Endothelial cell of umbilical vein (primary cell): ENCODE measurements around the gene CCDC85A. TPM values are rescaled to one million over a fixed set of nuclear protein-coding genes. Genes with fewer than 3 reads are reported as not detected.

Experiments used
- BruUV-seq: library from RNA; stranded (reverse); fragments of 400-500 nt; replicated peaks from 2 replicates; lab custom pipeline; 2021; lab: Mats Ljungman, UMichigan
- CTCF ChIA-PET: fragments of 300-600, 350-600 bp; sonication (Branson Sonifier 250); formaldehyde crosslinking; loops from one replicate; lab custom pipeline; 2021; ENCODE audit warnings: antibody characterized with exemption, inconsistent platforms; lab: Charles Lee
- POLR2A ChIA-PET: fragments of 300-600, 350-600 bp; sonication (Branson Sonifier 250); formaldehyde crosslinking; loops from one replicate; lab custom pipeline; 2021; ENCODE audit warnings: antibody characterized with exemption, inconsistent platforms; lab: Charles Lee
- DNase-seq: peaks from one replicate; pipeline ENCODE4 v3.0.0-alpha.2; 2011; ENCODE audit warnings: low read depth, low spot score
- FAIRE-seq: peaks from 2 replicates; lab custom pipeline; 2011; peaks lifted over from hg19 to GRCh38; lab: Jason Lieb, UNC
- H2AFZ ChIP-seq: 2 replicates; pipeline ENCODE4 v1.6.0; 2012; ENCODE audit warnings: low read depth, low read length, control low read depth, inconsistent platforms
- H3K27ac ChIP-seq: 2 replicates; pipeline ENCODE4 v1.5.1; 2011; ENCODE audit warnings: low read depth, mild to moderate bottlenecking, control low read depth, low read length, moderate library complexity; ENCODE audit not compliant: insufficient read depth
- H3K27me3 ChIP-seq, 2 experiments: 2 replicates each; pipeline versions ENCODE4 v1.6.0 to v1.6.1; 2011; ENCODE audit warnings: low read length in 2 of 2, mixed read lengths in 1 of 2; ENCODE audit not compliant: control insufficient read depth in 2 of 2, insufficient read depth in 2 of 2
- H3K36me3 ChIP-seq, 2 experiments: 2 replicates in 1 of 2; 3 replicates in 1 of 2; pipeline ENCODE4 v1.5.1; 2011; ENCODE audit warnings: low read length in 2 of 2, mild to moderate bottlenecking in 1 of 2, moderate library complexity in 1 of 2; ENCODE audit not compliant: control insufficient read depth in 2 of 2, insufficient read depth in 2 of 2; ENCODE audit errors: extremely low read depth in 1 of 2
- H3K4me1 ChIP-seq: 3 replicates; pipeline ENCODE4 v1.5.1; 2011; ENCODE audit warnings: mild to moderate bottlenecking, low read length; ENCODE audit not compliant: control insufficient read depth, insufficient read depth; ENCODE audit errors: extremely low read depth
- H3K4me2 ChIP-seq: 2 replicates; pipeline ENCODE4 v1.6.1; 2011; ENCODE audit warnings: low read length, control low read depth, mixed read lengths; ENCODE audit not compliant: insufficient read depth
- H3K4me3 ChIP-seq, 3 experiments: fragments of 200-600 bp in 1 of 3; sonication (generic), shearing (Covaris generic) in 1 of 3; replicated peaks in 1 of 3; 2 replicates each; pipeline ENCODE4 v1.5.1; 2011 to 2016; ENCODE audit warnings: control low read depth in 3 of 3, low read length in 3 of 3, mild to moderate bottlenecking in 2 of 3, inconsistent platforms in 1 of 3, low read depth in 1 of 3, moderate library complexity in 1 of 3; ENCODE audit not compliant: insufficient read depth in 1 of 3
- H3K79me2 ChIP-seq: 2 replicates; pipeline ENCODE4 v1.6.0; 2012; ENCODE audit warnings: low read length, inconsistent platforms; ENCODE audit not compliant: control insufficient read depth, insufficient read depth
- H3K9ac ChIP-seq: replicated peaks from 2 replicates; pipeline ENCODE3; 2011; ENCODE audit warnings: low read length, control low read depth; ENCODE audit not compliant: insufficient read depth; ENCODE audit errors: extremely low read depth
- H3K9me1 ChIP-seq: replicated peaks from 3 replicates; pipeline ENCODE4 v1.6.0; 2011; ENCODE audit warnings: mild to moderate bottlenecking, low read length; ENCODE audit not compliant: control insufficient read depth, insufficient read depth; ENCODE audit errors: extremely low read depth
- H3K9me3 ChIP-seq: replicated peaks from 2 replicates; pipeline ENCODE4 v1.5.1; 2012; ENCODE audit warnings: low read length, inconsistent platforms; ENCODE audit not compliant: control insufficient read depth, insufficient read depth
- H4K20me1 ChIP-seq: replicated peaks from 2 replicates; pipeline ENCODE3; 2011; ENCODE audit warnings: mild to moderate bottlenecking, low read length; ENCODE audit not compliant: control insufficient read depth, insufficient read depth; ENCODE audit errors: extremely low read depth
- EZH2 ChIP-seq: IDR thresholded peaks from 2 replicates; pipeline ENCODE4 v1.6.1; 2012; ENCODE audit warnings: borderline replicate concordance, low read depth, mild to moderate bottlenecking, moderate library complexity, low read length, inconsistent platforms; ENCODE audit not compliant: severe bottlenecking
- FOS ChIP-seq: IDR thresholded peaks from 2 replicates; pipeline ENCODE4 v1.6.1; 2011; ENCODE audit warnings: mild to moderate bottlenecking, low read length, moderate library complexity, borderline replicate concordance; ENCODE audit not compliant: insufficient read depth
- GATA2 ChIP-seq: IDR thresholded peaks from 2 replicates; pipeline ENCODE4 v1.7.0; 2011; ENCODE audit warnings: low read depth, mild to moderate bottlenecking, moderate library complexity, mixed read lengths, low read length; ENCODE audit not compliant: insufficient read length, insufficient read depth
- JUN ChIP-seq: IDR thresholded peaks from 2 replicates; pipeline ENCODE4 v1.6.1; 2011; ENCODE audit warnings: borderline replicate concordance, low read depth; ENCODE audit not compliant: insufficient read length, insufficient read depth
- MYC ChIP-seq: IDR thresholded peaks from one replicate; pipeline ENCODE4 v1.6.1; 2011; ENCODE audit warnings: mild to moderate bottlenecking, low read depth, low read length
- POLR2A ChIP-seq: IDR thresholded peaks from 2 replicates; pipeline ENCODE4 v1.6.1; 2012; ENCODE audit warnings: low read depth, mild to moderate bottlenecking, control low read depth, low read length
- POLR2AphosphoS5 ChIP-seq: IDR thresholded peaks from 2 replicates; pipeline ENCODE4 v1.6.1; 2012; ENCODE audit warnings: low read depth, mild to moderate bottlenecking, control low read depth, low read length, moderate library complexity; ENCODE audit not compliant: insufficient read depth
- dilution Hi-C: fragments of 300-500 bp; cut with MboI; formaldehyde crosslinking; loops from one replicate; pipeline ENCODE4 v1.15.0; 2019; ENCODE audit warnings: low sequenced_read_pairs; ENCODE audit not compliant: extremely low pct_ligation_motif_present
- intact Hi-C: fragments of 100-400 bp; cut with micrococcal nuclease; formaldehyde crosslinking; loops from one replicate; pipeline ENCODE4 v1.10.0; 2022
- polyA plus RNA-seq, 4 experiments: library from polyadenylated mRNA; depleted of rRNA in 3 of 4; stranded (reverse) in 3 of 4; unstranded in 1 of 4; fragments of >200 nt; gene quantifications; 2 replicates each; pipeline versions ENCODE4 v1.2.1 to v1.2.3, GENCODE V29; 2011 to 2012; ENCODE audit warnings: missing spikeins in 1 of 4
- total RNA-seq: library from RNA; stranded (reverse); gene quantifications from 2 replicates; pipeline ENCODE4 v1.2.3, GENCODE V29; 2021
- TF ChIP-seq, protein P1 (sequence below): IDR thresholded peaks from 2 replicates; pipeline ENCODE4 v1.6.1; 2011; ENCODE audit not compliant: insufficient read depth, insufficient read length
- TF ChIP-seq, protein P2 (sequence below), 2 donors: IDR thresholded peaks; 1 replicate in 1 of 2; 2 replicates in 1 of 2; pipeline ENCODE4 v1.5.1; 2011; ENCODE audit warnings: low read length in 2 of 2, mild to moderate bottlenecking in 2 of 2, moderate library complexity in 2 of 2, control low read depth in 1 of 2, inconsistent platforms in 1 of 2, low read depth in 1 of 2; ENCODE audit not compliant: insufficient read depth in 1 of 2; ENCODE audit errors: extremely low read depth in 1 of 2

The CCDC85A gene
- total and polyA plus RNA-seq, 2 donors (not counting 3 experiments of a cell fraction or from before 2014, with no cell fraction given) = 5.1 to 10.4 TPM

DNA sequence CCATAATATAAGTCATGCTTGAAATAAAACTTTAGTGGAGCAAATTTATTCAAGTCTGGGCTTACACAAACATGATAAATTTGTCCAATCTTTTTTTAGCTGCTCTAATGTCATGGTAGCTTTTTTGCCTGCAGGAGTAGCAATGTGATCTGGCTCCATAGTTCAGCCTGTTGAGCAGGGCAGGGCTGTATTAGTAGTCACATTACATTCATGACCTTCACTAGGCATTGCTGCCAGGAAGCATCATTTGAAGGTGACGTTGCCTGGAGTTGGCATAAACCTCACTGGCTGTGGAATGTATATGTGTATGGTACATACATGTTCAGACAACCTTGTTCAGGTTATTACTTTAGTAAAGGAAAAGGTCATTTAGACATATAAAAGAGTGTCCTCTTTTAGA lies 76.6 kb downstream of the CCDC85A start:
- no TSS peak for BruUV-seq
- Histone ChIP-seq H3K9me1 (no peaks in the 10 kb centered on the region), H2AFZ (no peak overlapping the region), H4K20me1 (no peaks in the 10 kb centered on the region), H3K4me2 (no peak overlapping the region), H3K27me3 (no peaks in the 10 kb centered on the region), H3K79me2 (no peaks in the 10 kb centered on the region), H3K4me1 (no peaks in the 10 kb centered on the region), H3K4me3 (no peak overlapping the region), H3K9me3 (no peaks in the 10 kb centered on the region), H3K27ac (no peak overlapping the region), H3K36me3 (no peaks in the 10 kb centered on the region), H3K9ac (no peak overlapping the region)
- ChIA-PET POLR2A (no interaction called here), CTCF (interaction anchor here (1.4 kb wide), 1 partner anchor 77 kb away, joined by 3 read pairs; the partner anchor contains the start of gene CCDC85A)
- no peak for TF ChIP-seq JUN
- TF ChIP-seq POLR2AphosphoS5 = no peak
- TF ChIP-seq FOS = no peak
- TF ChIP-seq, protein P1, sequence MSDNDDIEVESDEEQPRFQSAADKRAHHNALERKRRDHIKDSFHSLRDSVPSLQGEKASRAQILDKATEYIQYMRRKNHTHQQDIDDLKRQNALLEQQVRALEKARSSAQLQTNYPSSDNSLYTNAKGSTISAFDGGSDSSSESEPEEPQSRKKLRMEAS = no peak
- TF ChIP-seq, protein P2, sequence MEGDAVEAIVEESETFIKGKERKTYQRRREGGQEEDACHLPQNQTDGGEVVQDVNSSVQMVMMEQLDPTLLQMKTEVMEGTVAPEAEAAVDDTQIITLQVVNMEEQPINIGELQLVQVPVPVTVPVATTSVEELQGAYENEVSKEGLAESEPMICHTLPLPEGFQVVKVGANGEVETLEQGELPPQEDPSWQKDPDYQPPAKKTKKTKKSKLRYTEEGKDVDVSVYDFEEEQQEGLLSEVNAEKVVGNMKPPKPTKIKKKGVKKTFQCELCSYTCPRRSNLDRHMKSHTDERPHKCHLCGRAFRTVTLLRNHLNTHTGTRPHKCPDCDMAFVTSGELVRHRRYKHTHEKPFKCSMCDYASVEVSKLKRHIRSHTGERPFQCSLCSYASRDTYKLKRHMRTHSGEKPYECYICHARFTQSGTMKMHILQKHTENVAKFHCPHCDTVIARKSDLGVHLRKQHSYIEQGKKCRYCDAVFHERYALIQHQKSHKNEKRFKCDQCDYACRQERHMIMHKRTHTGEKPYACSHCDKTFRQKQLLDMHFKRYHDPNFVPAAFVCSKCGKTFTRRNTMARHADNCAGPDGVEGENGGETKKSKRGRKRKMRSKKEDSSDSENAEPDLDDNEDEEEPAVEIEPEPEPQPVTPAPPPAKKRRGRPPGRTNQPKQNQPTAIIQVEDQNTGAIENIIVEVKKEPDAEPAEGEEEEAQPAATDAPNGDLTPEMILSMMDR (IDR thresholded peaks at IDR 0.05; ENCODE audit: extremely low read depth in 1 of 2, insufficient read depth in 1 of 2, low read depth in 1 of 2, low read length in 2 of 2) = no peak
- TF ChIP-seq POLR2A = no peak
- TF ChIP-seq MYC = no peak
- TF ChIP-seq EZH2 = no peak
- TF ChIP-seq GATA2 = no peak
- no peak for DNase-seq
- no peak for FAIRE-seq
- intact Hi-C loops = no loop called here
- dilution Hi-C loops = no loop called here
